ENCODE results near the gene AGAP5.
"Not testable (repeated sequence)": the region's sequence is repeated elsewhere in the genome, so short reads cannot be mapped to it uniquely, and the experiment has no call there.

AGAP5 gene

GRCh38 chr10:73697675-73698159 lies at the start of gene AGAP5:
Gene AGAP5, minus strand, starts transcription at chr10:73698109. Its CDS starts 354 bp downstream, at chr10:73697755.
- DNase-seq = not testable (repeated sequence)

- no peak for DNase-seq
Observed at GRCh38 chr10:73746721-73747120, 48.8 kb upstream of the AGAP5 start.

GRCh38 chr10:73744664-73744975 lies 46.7 kb upstream of the AGAP5 start:
- DNase-seq = no peak

DNA sequence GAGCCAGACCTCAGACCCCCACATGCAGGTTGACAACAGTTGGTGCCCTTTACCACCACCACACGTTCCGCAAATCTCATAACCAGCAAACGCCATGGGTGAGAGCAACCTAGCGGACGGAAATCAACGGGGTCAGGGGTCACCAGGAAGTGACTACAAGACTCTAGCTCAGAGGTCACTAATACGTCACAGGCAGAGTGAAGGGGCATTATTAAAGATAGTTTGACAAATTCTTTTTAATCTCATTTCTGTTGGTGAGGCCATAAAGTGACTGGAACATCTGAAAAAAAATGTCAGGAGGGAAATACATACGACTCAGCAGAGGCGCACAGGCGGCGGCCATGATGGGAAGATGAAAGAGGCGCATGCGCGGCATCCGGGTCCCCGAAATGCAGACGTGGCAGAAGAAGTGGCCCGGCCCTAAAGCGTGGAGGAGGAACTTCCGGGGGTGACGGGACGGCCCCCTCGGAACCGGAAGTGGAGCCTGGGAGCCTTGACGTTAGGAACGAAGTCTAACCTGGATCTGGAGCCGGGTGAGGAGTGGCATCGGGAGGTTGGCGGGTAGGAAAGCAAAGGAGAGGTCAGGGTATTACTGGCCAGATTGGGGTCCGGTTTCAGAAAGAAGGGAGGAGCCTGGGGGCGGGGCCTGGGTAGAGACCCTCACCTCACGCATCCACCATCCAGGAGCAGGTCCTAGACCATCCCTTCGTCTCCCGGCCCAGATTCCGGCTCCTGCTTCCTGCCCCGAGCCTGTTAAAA lies 46.2 kb upstream of the AGAP5 start, which contains the start of gene SEC24C:
Gene SEC24C, plus strand, starts transcription at position 468 of the 759 bp plus-strand sequence. CDS start 2,461 bp downstream, outside the sequence.
- DNase-seq = peak; percentile 80

GRCh38 chr10:73743327-73743904 lies 45.5 kb upstream of the AGAP5 start:
- no peak for DNase-seq

DNA sequence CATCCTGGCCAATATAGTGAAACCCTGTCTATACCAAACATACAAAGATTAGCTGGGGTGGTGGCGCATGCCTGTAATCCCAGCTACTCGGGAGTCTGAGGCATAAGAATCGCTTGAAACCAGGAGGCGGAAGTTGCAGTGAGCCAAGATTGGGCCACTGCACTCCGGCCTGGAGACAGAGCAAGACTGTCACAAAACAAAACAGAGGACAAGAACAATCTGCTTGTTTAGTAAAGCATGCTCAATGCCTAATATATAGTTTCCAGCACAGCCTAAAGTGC lies 44.5 kb upstream of the AGAP5 start:
- DNase-seq = no peak

GRCh38 chr10:73740501-73741254 lies 42.8 kb upstream of the AGAP5 start:
- not testable (repeated sequence) for DNase-seq

DNA sequence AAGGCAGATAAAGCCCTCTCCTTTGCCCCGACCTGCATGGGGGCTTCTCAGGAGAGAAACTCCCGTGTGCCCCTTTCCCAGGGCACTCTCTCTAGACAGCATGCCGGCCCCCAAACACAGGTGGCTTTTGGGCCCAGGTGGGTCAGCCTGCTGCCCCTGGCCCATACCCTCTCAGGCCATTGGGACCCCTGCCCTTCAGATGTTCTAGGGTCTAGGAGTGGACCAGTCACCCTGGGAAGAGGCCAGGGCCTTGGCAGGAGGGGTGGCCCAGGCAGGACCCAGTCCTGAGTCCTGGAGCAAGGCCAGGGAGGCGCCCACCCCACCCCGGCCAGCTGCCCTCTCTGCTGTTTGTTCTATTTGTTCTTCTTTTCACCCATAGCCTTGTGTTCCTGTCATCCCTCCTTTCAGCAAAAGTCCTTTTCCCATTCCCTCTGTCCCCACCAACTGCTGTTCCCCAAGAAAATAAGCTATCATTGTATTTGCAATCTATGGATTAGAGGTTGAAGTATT lies 36.9 kb upstream of the AGAP5 start:
- no peak for DNase-seq

- DNase-seq = no peak
Observed at GRCh38 chr10:73734028-73734720, 36.3 kb upstream of the AGAP5 start.

- no peak for DNase-seq
Observed at GRCh38 chr10:73732931-73733623, 35.2 kb upstream of the AGAP5 start.

- no peak for DNase-seq
Observed at GRCh38 chr10:73732426-73732825, 34.5 kb upstream of the AGAP5 start.

- no peak for DNase-seq
Observed at GRCh38 chr10:73731588-73732375, 33.9 kb upstream of the AGAP5 start.

GRCh38 chr10:73730153-73730906 lies 32.4 kb upstream of the AGAP5 start:
- peak; percentile 36 for DNase-seq

GRCh38 chr10:73729781-73730152 lies 31.9 kb upstream of the AGAP5 start:
- DNase-seq = not testable (repeated sequence)

DNA sequence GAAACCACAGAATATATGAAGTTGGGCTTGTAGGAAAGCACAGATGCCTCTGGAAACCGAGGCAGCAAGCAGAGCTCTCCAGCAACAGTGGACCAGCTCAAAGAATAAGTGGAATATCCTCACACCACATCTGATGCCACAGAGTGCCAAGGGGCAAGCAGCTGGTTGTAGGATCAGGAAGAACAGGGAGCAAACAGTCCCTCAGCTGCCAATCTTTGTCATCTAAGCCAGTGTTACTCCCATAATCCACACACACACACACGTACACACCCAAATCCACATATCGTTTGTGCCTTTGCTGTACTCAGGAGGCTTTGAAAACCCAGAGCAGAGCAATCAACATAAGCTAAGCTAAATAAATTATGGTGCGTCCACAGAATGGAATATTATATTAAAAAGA lies 25.6 kb upstream of the AGAP5 start:
- DNase-seq = no peak

- not testable (repeated sequence) for DNase-seq
Observed at GRCh38 chr10:73720561-73720960, 22.7 kb upstream of the AGAP5 start.

GRCh38 chr10:73717556-73717955 lies 19.6 kb upstream of the AGAP5 start:
- DNase-seq = no peak

DNA sequence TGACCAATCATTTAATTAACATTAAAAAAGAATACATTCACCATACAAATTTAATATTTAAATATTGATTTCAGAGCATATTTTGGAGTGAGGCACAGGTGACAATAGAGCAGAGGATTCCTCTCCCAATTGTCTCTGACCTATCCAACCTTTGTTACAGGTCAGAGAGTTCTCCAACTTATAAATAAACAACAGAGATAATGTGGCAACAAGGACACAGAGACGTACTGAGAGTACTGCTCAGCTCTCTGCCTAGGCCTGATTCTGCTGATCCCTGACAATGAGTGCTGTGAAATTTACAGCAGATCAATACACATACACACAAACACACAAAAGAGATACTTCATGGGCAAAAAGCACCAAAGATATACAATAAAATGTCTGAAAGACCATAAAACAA lies 18.3 kb upstream of the AGAP5 start:
- no peak for DNase-seq

DNA sequence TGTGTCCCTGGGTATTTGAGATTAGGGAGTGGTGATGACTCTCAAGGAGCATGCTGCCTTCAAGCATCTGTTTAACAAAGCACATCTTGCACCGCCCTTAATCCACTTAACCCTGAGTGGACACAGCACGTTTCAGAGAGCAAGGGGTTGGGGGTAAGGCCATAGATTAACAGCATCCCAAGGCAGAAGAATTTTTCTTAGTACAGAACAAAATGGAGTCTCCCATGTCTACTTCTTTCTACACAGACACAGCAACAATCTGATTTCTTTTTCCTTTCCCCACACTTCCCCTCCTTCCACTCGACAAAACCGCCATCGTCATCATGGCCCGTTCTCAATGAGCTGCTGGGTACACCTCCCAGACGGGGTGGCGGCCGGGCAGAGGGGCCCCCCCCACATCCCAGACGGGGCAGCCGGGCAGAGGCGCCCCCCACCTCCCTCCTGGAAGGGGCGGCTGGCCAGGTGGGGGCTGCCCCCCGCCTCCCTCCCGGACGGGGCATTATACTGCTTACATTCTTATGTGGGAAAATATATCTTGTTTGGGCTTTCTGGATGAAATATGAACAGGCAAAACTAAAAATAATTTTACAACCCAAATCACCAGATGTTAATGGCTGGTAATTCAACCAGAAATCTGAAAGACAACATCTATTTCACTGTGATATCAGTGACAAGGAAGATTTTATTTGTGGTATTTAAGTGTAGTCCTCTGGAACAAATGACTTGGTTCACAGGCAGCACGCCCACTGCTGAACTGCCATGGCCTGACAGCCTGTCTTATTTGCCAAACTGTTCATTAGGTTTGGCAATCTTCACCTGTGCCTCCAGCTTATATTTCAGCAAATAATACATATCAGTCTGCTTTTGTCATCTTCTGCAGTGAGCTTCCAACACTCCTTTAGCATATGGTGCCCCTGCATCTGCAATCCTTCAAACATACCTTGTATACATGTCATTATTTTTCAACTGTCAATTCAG lies 17.6 kb upstream of the AGAP5 start:
- not testable (repeated sequence) for DNase-seq

GRCh38 chr10:73714483-73714882 lies 16.6 kb upstream of the AGAP5 start:
- not testable (repeated sequence) for DNase-seq
